T-cell (primary cell): ENCODE data around the gene MCU. TPM values are rescaled to one million over a fixed set of nuclear protein-coding genes. Genes with fewer than 3 reads are reported as not detected.

ENCODE experiments used
- ATAC-seq, 4 experiments: fragments of 200-7000 bp in 3 of 4; fragments of 150-1000 bp in 1 of 4; cut with Tn5 transposase; replicated peaks in 1 of 4; 1 replicate in 3 of 4; 2 replicates in 1 of 4; pipeline ENCODE4 v1.10.0; 2021; ENCODE audit warnings: moderate library complexity in 3 of 4, mild to moderate bottlenecking in 2 of 4, moderate number of reproducible peaks in 1 of 4
- CTCF ChIA-PET, 2 donors: fragments of 300-600 bp; sonication (Branson Sonifier 250); formaldehyde crosslinking; loops; one replicate each; lab custom pipeline; 2022; ENCODE audit warnings: antibody characterized with exemption in 2 of 2; lab: Charles Lee
- POLR2A ChIA-PET, 2 donors: fragments of 300-600 bp; sonication (Branson Sonifier 250); formaldehyde crosslinking; loops; one replicate each; lab custom pipeline; 2022; ENCODE audit warnings: antibody characterized with exemption in 2 of 2; lab: Charles Lee
- DNase-seq, 35 experiments: peaks; one replicate each; pipeline versions ENCODE4 v3.0.0 to v3.0.0-alpha.2; 2013 to 2023
- H3K27ac ChIP-seq: one replicate; pipeline ENCODE4 v1.5.1; 2013; ENCODE audit warnings: low read length
- H3K27me3 ChIP-seq, 2 experiments: replicated peaks in 1 of 2; 1 replicate in 1 of 2; 2 replicates in 1 of 2; pipeline versions ENCODE4 v1.6.1 to v1.7.0; 2013; ENCODE audit warnings: low read length in 1 of 2, mixed read lengths in 1 of 2; ENCODE audit not compliant: control insufficient read depth in 2 of 2, insufficient read depth in 2 of 2; ENCODE audit errors: extremely low read depth in 1 of 2
- H3K36me3 ChIP-seq, 2 donors: 1 replicate in 1 of 2; 2 replicates in 1 of 2; pipeline versions ENCODE4 v1.6.1 to v1.7.0; 2013; ENCODE audit warnings: low read length in 1 of 2; ENCODE audit not compliant: control insufficient read depth in 2 of 2, insufficient read depth in 1 of 2; ENCODE audit errors: extremely low read depth in 1 of 2
- H3K4me1 ChIP-seq, 2 experiments: 1 replicate in 1 of 2; 2 replicates in 1 of 2; pipeline versions ENCODE4 v1.6.1 to v1.7.0; 2013; ENCODE audit warnings: low read length in 2 of 2, mixed read lengths in 1 of 2; ENCODE audit not compliant: insufficient read depth in 2 of 2, control insufficient read depth in 1 of 2; ENCODE audit errors: extremely low read depth in 1 of 2
- H3K4me3 ChIP-seq, 2 donors: 1 replicate in 1 of 2; 2 replicates in 1 of 2; pipeline versions ENCODE4 v1.5.1 to v1.7.0; 2013; ENCODE audit warnings: mild to moderate bottlenecking in 2 of 2, low read length in 1 of 2, moderate library complexity in 1 of 2; ENCODE audit not compliant: control insufficient read depth in 1 of 2; ENCODE audit errors: extremely low read depth in 1 of 2
- H3K9me3 ChIP-seq: 2 replicates; pipeline ENCODE4 v1.7.0; 2013
- H3K27ac Mint-ChIP-seq, 2 donors: one replicate each; pipeline ENCODE4 v1.8.0; 2020 to 2021; ENCODE audit warnings: mild to moderate bottlenecking in 2 of 2, mixed read lengths in 2 of 2
- H3K27me3 Mint-ChIP-seq, 2 donors: one replicate each; pipeline ENCODE4 v1.8.0; 2021 to 2022; ENCODE audit warnings: mixed read lengths in 2 of 2
- H3K36me3 Mint-ChIP-seq: one replicate; pipeline ENCODE4 v1.8.0; 2021; ENCODE audit warnings: mixed read lengths
- H3K4me1 Mint-ChIP-seq, 3 donors: one replicate each; pipeline ENCODE4 v1.8.0; 2020 to 2022; ENCODE audit warnings: mixed read lengths in 3 of 3, mild to moderate bottlenecking in 1 of 3
- H3K4me3 Mint-ChIP-seq, 3 donors: one replicate each; pipeline ENCODE4 v1.8.0; 2020 to 2022; ENCODE audit warnings: mild to moderate bottlenecking in 3 of 3, mixed read lengths in 3 of 3, moderate library complexity in 3 of 3
- H3K9me3 Mint-ChIP-seq, 3 donors: one replicate each; pipeline ENCODE4 v1.8.0; 2020 to 2022; ENCODE audit warnings: mixed read lengths in 3 of 3
- WGBS: methylation state at CpG from one replicate; pipeline ENCODE4 v1.1.5; 2013; ENCODE audit warnings: missing lambda C conversion rate; ENCODE audit not compliant: insufficient coverage; 5-methylcytosine and 5-hydroxymethylcytosine counted together
- total RNA-seq, 35 experiments: library from RNA in 6 of 35; stranded (reverse) in 6 of 35; fragments of 120-200 nt in 1 of 35; gene quantifications; one replicate each; pipeline versions ENCODE4 v1.2.1 to v1.2.4 and lab custom pipeline; 2013 to 2026

MCU gene
- total RNA-seq, 5 donors from 2014 or later (not counting 1 experiment from before 2014, with no cell fraction given) = 10.1 to 13.6 (median 11.6) TPM

- Mint-ChIP-seq H3K27me3 (no peaks in the 10 kb centered on the region), H3K4me1 (peaks cover 16 to 17% (median 17%) of the 10 kb centered on the region in 3 donors), H3K27ac (no peak overlapping the region), H3K9me3 (no peaks in the 10 kb centered on the region), H3K4me3 (no peak overlapping the region), H3K36me3 (no peaks in the 10 kb centered on the region)
- no peaks in the 10 kb centered on the region for H3K4me1 ChIP-seq
- no peak overlapping the region for H3K4me3 ChIP-seq
- no peak overlapping the region for H3K27ac ChIP-seq
- POLR2A ChIA-PET = no interaction called here
- no peaks in the 10 kb centered on the region for H3K36me3 ChIP-seq
- no CpG with 5 or more reads among the region's 5 CpGs for WGBS
- no peaks in the 10 kb centered on the region for H3K9me3 ChIP-seq
- no peak for ATAC-seq
- no peak for DNase-seq
- CTCF ChIA-PET = interaction anchor here in 1 of 2 donors (0.7 kb wide), 1 partner anchor 62 kb away, joined by 3 read pairs; no protein-coding TSS in a partner anchor
- H3K27me3 ChIP-seq = no peaks in the 10 kb centered on the region
Measured at GRCh38 chr10:72730479-72730878, 38.5 kb downstream of the MCU start.

GRCh38 chr10:72731916-72732419, 40.0 kb downstream of the MCU start:
- CTCF ChIA-PET = interaction anchor here in 1 of 2 donors (0.6 kb wide), 1 partner anchor 165 kb away, joined by 4 read pairs; no protein-coding TSS in a partner anchor
- Mint-ChIP-seq H3K9me3 (no peaks in the 10 kb centered on the region), H3K4me3 (no peak overlapping the region), H3K27ac (no peak overlapping the region), H3K4me1 (peaks cover 17 to 22% (median 21%) of the 10 kb centered on the region in 3 donors), H3K36me3 (peaks cover 1% of the 10 kb centered on the region), H3K27me3 (no peaks in the 10 kb centered on the region)
- POLR2A ChIA-PET = interaction anchor here in 1 of 2 donors (0.5 to 0.8 kb wide), 2 partner anchors 10 to 34 kb away, joined by 3 read pairs; no protein-coding TSS in a partner anchor
- ATAC-seq = no peak
- no peak overlapping the region for H3K4me3 ChIP-seq
- no peak overlapping the region for H3K27ac ChIP-seq
- no peaks in the 10 kb centered on the region for H3K9me3 ChIP-seq
- no peaks in the 10 kb centered on the region for H3K4me1 ChIP-seq
- WGBS = no CpG with 5 or more reads among the region's 4 CpGs
- no peaks in the 10 kb centered on the region for H3K27me3 ChIP-seq
- H3K36me3 ChIP-seq = no peaks in the 10 kb centered on the region
- DNase-seq = no peak

GRCh38 chr10:72732521-72732920, 40.6 kb downstream of the MCU start:
- Histone ChIP-seq H3K36me3 (no peaks in the 10 kb centered on the region), H3K27ac (no peak overlapping the region), H3K4me3 (no peak overlapping the region), H3K4me1 (no peaks in the 10 kb centered on the region), H3K9me3 (no peaks in the 10 kb centered on the region), H3K27me3 (no peaks in the 10 kb centered on the region)
- no peak for ATAC-seq
- DNase-seq = no peak
- H3K4me1 Mint-ChIP-seq = peaks cover 17 to 22% (median 21%) of the 10 kb centered on the region in 3 donors
- H3K27ac Mint-ChIP-seq = no peak overlapping the region
- H3K27me3 Mint-ChIP-seq = no peaks in the 10 kb centered on the region
- ChIA-PET CTCF (interaction anchor here in 1 of 2 donors (0.6 kb wide), 1 partner anchor 166 kb away, joined by 4 read pairs; no protein-coding TSS in a partner anchor), POLR2A (interaction anchor here in 1 of 2 donors (0.5 to 0.8 kb wide), 2 partner anchors 10 to 34 kb away, joined by 3 read pairs; no protein-coding TSS in a partner anchor)
- H3K36me3 Mint-ChIP-seq = peaks cover 3% of the 10 kb centered on the region
- H3K9me3 Mint-ChIP-seq = no peaks in the 10 kb centered on the region
- H3K4me3 Mint-ChIP-seq = no peak overlapping the region
- no CpG with 5 or more reads among the region's 2 CpGs for WGBS

GRCh38 chr10:72733989-72734388, 42.0 kb downstream of the MCU start:
- H3K4me1 Mint-ChIP-seq = peaks cover 6 to 12% (median 11%) of the 10 kb centered on the region in 3 donors
- no peaks in the 10 kb centered on the region for H3K27me3 Mint-ChIP-seq
- H3K27ac Mint-ChIP-seq = no peak overlapping the region
- ChIA-PET POLR2A (no interaction called here), CTCF (no interaction called here)
- Histone ChIP-seq H3K36me3 (no peaks in the 10 kb centered on the region), H3K27ac (no peak overlapping the region), H3K27me3 (no peaks in the 10 kb centered on the region), H3K4me3 (no peak overlapping the region), H3K4me1 (no peaks in the 10 kb centered on the region), H3K9me3 (no peaks in the 10 kb centered on the region)
- DNase-seq (no peak), ATAC-seq (no peak)
- no peaks in the 10 kb centered on the region for H3K9me3 Mint-ChIP-seq
- peaks cover 3% of the 10 kb centered on the region for H3K36me3 Mint-ChIP-seq
- no peak overlapping the region for H3K4me3 Mint-ChIP-seq
- WGBS = no CpG with 5 or more reads among the region's 1 CpG

GRCh38 chr10:72735288-72735936, 43.5 kb downstream of the MCU start:
- Histone ChIP-seq H3K4me3 (no peak overlapping the region), H3K4me1 (no peaks in the 10 kb centered on the region), H3K9me3 (no peaks in the 10 kb centered on the region), H3K36me3 (no peaks in the 10 kb centered on the region), H3K27ac (no peak overlapping the region), H3K27me3 (no peaks in the 10 kb centered on the region)
- peaks cover 4% of the 10 kb centered on the region for H3K36me3 Mint-ChIP-seq
- ATAC-seq = no peak
- no peaks in the 10 kb centered on the region for H3K9me3 Mint-ChIP-seq
- WGBS = no CpG with 5 or more reads among the region's 1 CpG
- H3K4me1 Mint-ChIP-seq = peaks cover 0 to 8% (median 7%) of the 10 kb centered on the region in 3 donors
- ChIA-PET CTCF (interaction anchor here in 1 of 2 donors (0.6 kb wide), 1 partner anchor 65 kb away, joined by 3 read pairs; no protein-coding TSS in a partner anchor), POLR2A (no interaction called here)
- H3K4me3 Mint-ChIP-seq = no peak overlapping the region
- no peak for DNase-seq
- no peak overlapping the region for H3K27ac Mint-ChIP-seq
- no peaks in the 10 kb centered on the region for H3K27me3 Mint-ChIP-seq

- H3K36me3 ChIP-seq = no peaks in the 10 kb centered on the region
- H3K4me1 ChIP-seq = no peaks in the 10 kb centered on the region
- H3K4me3 ChIP-seq = no peak overlapping the region
- ChIA-PET POLR2A (no interaction called here), CTCF (no interaction called here)
- no CpG with 5 or more reads among the region's 1 CpG for WGBS
- H3K27ac ChIP-seq = no peak overlapping the region
- DNase-seq (no peak), ATAC-seq (no peak)
- Mint-ChIP-seq H3K4me3 (no peak overlapping the region), H3K27ac (no peak overlapping the region), H3K27me3 (no peaks in the 10 kb centered on the region), H3K36me3 (peaks cover 7% of the 10 kb centered on the region), H3K9me3 (no peaks in the 10 kb centered on the region), H3K4me1 (peaks cover 0 to 8% (median 7%) of the 10 kb centered on the region in 3 donors)
- no peaks in the 10 kb centered on the region for H3K9me3 ChIP-seq
- no peaks in the 10 kb centered on the region for H3K27me3 ChIP-seq
Measured at GRCh38 chr10:72736176-72736827, 44.4 kb downstream of the MCU start.
